NOMO-1 treated with DMSO at 0.1 percent for 48 hours (cell line): Measurements from ENCODE around the gene ANTXR1.
A peak's percentile ranks its signal among the peaks of the same experiment; 100 is the strongest.
"Not testable (repeated sequence)": the region's sequence is repeated elsewhere in the genome, so short reads cannot be mapped to it uniquely, and the experiment has no call there.

Source experiments
- DNase-seq: peaks from one replicate; lab custom pipeline; 2025; ENCODE audit not compliant: unreplicated experiment; lab: John Stamatoyannopoulos, UW

The ANTXR1 gene

DNA sequence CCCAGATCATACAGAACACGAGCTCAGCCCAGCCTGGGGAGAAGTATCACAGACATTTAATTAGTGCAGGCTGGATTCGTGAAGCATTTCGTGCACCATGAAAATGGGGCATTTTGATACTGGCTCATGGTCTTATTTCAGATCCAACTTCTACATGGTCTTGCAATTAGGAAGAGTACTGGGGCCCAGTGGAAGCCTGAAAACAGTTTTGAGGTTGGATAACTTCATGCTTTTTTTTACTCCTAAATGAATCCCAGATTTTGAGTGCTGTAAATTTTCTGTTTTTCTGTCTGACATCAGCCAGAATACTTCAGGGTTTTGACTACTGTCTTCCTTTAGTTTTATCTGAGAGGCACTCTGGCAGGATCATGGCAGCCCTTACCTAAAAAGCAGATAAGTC lies 213.9 kb downstream of the ANTXR1 start:
- DNase-seq = no peak

DNA sequence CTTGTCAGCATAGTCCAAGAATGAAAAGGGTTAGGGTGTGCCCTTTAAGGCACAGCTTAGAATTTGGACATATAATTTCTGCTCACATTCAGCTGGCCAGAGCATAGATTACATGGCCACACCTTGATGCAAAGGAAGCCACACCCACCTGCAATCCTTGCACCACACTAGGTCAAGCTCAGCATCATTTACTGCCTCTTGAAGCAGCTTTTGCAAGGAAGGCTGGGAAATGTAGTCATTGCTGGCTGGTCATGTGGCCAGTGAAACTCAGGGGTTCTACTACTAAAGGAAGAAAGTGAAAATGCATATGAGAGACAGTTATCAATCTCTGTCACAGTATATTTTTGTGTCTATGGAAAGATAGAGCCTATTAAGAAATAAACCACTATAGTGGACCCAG lies 214.7 kb downstream of the ANTXR1 start:
- DNase-seq = no peak

DNA sequence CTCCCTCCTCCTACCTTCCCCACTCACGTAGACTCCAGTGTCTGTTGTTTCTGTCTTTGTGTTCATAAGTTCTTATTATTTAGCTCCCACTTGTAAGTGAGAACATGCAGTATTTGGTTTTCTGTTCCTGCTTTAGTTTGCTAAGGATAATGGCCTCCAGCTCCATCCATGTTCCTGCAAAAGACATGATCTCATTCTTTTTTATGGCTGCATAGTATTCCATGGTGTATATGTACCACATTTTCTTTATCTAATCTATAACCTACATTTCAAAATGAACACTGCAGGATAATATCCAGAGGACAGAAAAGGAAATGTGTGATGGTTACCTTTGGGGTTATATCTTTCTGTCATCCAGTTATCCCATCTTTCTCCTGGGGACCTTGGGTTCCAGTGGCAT lies 218.0 kb downstream of the ANTXR1 start:
- not testable (repeated sequence) for DNase-seq

DNA sequence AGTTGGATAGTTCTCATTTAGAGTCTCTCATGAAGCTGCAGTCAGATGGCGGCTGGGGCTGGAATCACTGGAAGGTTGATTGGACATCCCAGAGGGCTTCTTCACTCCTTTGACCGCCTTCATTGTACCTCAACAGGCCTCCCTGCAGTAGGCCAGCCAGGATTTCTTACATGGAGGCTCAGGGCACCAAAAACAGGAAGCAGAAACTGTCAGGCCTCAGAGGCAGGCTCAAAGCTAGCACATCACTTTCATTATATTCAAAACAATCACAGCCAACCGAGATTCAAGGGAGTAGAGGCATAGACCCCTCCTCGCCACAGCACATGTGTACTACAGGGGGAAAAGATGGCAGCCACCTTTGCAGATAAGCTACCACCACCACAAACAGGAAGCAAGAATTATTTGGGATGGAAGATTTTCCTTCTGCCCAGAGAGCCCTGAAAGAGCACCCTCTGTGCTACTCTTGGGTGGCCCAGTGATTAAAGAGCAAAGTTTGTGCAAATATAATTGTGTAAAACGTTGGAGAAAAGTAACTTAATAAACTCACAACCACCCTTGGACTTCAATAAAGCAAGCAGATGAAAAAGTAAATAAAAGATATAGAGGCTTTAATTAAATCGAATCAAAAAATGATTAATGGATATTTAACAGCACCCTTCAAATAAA lies 218.8 kb downstream of the ANTXR1 start:
- DNase-seq = peak; percentile 51

DNA sequence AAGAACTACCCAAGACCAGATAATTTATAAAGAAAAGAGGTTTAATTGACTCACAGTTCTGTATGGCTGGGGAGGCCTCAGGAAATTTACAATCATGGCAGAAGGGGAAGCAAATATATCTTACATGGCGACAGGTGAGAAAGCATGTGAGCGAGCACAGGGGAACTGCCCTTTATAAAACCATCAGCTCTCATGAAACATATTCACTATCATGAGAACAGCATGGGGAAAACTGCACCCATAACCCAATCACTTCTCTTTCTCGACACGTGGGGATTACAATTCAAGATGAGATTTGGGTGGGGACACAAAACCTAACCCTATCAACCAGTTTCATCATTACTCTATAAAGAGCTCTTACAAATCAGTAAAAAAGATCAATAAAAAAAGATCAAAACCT lies 222.9 kb downstream of the ANTXR1 start:
- peak; percentile 4 for DNase-seq

DNA sequence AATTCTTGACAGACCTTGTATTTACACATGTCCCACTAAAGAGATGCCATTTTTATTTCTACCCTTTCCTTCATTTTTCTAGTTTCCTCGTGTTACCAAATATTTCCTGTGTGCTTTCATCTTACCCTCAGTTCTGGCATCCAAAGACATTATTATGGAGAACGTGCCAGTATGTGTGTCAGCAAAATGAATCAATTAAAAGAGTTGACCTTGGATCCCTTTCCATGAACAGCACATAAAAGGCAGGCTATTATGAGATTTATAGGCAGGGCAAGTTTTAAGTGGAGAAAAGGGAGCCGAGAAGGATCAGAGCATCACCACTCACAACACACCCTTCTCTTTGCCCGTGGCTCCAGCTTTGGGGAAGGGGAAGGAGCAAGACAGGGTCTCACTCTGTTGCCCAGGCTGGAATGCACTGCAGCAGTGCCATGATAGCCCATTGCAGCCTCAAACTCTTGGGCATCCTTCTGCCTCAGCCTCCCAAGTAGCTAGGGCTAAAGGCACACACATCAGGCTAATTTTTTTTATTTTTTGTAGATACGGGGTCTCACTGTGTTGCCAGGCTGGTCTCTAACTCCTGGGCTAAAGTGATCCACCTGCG lies 224.2 kb downstream of the ANTXR1 start:
- DNase-seq = no peak

DNA sequence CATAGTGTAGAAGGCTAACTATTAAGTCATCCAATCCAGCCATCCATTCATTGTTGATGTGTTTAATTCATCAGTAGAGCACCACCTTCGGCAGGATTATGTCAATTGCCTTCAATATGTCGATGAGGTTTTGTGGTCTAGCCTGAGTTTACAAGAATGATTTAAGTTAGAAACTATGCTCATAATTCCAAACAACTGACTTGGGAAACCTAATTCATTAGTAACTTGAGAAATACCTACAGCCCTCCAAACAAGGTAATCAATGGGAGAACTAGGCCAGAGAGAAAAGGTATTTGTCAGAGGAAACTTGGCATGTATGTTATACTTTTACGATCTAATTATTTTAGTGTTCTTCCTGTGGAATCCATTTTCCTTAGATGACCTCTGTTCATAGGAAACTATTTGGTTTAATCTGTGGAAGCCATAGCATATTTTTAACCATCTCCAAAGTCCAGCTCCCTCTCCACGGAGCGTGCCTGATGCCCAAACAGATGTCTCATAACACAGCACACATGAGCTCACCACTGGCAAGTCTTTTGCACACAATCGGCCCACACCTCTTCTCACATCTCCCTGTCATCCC lies 225.6 kb downstream of the ANTXR1 start:
- no peak for DNase-seq

DNA sequence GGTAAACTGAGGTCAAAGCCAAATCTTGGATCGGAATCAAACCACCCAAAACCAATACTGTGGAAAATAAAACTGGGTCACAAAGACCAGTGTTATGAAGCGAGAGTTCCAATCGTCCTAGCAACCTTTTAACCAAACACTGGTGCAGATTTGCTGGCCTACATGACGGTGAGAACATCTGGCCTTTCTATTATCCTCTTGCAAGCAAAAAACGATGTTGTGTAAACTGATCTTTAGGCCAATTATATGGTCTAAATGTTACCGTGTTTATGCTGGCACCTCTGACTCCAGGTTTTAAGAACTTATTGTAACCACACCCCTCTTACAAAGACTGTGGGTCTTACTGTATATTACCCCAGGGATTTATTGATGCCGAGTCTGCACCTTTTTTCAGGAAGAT lies 228.1 kb downstream of the ANTXR1 start:
- DNase-seq = no peak

DNA sequence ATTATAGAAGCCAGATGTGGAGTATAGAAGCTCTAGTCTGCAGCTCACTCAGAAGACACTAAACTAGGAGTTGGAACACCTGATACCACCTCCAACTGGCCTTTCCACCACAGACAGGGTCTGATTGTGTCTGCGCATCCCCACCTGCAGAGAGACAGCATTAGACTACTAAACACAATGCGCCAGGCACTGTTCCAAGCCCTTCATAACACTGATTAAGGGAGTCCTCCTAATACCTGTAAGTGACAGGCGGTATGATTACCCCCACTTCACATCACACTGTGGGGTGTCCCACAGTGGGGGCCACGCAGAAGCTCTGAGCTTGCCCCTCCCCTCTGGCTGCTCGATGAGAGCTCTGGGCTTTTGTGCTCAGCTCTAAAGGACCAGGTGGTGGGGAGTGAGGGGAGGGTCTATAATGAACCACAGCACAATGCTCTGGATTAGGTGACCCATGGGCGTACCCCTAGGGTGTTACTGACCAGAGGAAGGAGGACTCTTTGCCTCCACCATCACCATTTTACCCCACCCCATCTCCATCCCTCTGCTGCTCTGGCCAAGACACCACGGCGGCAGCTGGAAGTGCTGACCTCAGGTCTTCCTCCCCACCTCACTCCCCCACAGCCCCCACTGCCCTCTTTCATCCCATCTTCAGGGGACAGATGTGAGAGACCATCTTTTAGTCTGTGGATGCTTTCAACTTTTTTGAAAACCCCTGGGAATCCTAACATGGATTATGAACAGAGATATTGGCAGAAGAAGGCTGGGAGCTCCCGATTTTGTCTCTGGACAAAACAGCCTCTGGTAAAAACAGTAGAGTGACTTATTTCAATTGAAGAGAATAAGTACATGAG lies 228.9 kb downstream of the ANTXR1 start:
- no peak for DNase-seq

DNA sequence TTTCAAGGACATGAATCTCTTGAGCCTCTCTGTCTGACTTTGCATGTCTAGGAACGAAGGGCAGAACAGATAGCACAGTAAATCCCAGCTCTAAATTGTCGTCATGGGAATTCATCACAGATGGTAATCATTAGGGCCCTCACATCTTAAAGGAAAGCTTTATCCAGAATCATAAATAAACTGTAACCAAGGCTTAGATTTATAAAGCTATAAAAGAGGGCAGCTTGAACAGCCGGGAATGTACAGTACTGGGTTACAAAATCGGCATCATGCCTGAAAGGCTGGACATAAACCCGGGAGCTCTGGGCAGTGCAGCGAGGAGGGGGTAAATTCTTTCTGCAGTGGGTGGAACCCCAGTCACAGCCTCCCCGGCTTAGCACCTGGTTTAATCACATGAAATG lies 229.7 kb downstream of the ANTXR1 start:
- no peak for DNase-seq

DNA sequence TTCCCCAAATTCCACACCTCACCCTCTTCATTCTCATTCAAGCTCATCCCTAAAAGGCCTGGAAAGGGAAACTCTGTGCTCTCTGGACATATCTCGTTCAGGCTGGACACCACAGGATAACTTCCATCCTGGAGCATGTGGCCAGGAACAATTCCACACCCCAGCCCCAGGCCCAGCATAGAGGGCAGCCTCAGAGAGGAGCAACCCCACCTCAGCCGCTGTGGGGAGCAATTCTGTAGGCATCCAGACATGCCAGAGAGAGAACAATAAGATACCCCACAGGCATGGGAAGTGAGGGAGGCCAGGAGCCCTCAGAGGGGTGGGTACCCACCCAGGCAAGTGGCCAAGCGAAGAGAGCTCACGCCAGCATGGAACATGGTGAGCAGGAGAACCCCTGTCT lies 230.7 kb downstream of the ANTXR1 start:
- no peak for DNase-seq

DNA sequence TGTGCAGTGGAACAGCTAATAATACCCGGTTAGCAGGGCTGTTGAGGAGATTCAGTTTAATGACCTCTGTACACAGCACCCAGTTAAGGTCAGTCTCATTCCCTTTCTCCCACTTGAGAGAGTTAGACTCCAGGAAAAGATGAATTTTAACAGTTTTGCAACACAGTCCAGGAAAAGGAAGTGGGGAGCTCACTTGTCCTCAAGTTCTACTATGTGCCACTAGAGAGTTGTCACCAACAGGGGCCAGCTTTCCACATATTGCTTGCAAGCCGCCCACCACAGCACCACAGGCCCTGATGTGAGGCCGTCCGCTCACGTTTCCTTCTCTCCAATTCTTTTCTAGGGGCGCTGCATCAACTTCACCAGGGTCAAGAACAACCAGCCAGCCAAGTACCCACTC lies 231.9 kb downstream of the ANTXR1 start:
- no peak for DNase-seq

DNA sequence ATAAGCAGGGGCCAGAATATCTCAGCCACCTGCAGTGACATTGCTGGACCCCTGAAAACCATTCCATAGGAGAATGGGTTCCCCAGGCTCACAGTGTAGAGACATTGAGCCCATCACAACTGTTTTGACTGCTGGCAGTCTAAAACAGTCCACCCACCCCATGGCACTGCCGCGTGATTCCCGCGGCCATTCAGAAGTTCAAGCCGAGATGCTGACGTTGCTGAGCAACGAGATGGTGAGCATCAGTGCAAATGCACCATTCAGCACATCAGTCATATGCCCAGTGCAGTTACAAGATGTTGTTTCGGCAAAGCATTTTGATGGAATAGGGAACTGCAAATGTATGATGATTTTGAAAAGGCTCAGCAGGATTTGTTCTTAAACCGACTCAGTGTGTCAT lies 234.6 kb downstream of the ANTXR1 start:
- DNase-seq = no peak

DNA sequence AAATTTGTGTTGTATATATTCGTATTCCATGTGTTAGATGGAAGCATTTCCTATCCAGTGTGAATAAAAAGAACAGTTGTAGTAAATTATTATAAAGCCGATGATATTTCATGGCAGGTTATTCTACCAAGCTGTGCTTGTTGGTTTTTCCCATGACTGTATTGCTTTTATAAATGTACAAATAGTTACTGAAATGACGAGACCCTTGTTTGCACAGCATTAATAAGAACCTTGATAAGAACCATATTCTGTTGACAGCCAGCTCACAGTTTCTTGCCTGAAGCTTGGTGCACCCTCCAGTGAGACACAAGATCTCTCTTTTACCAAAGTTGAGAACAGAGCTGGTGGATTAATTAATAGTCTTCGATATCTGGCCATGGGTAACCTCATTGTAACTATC lies 235.3 kb downstream of the ANTXR1 start:
- DNase-seq = no peak

DNA sequence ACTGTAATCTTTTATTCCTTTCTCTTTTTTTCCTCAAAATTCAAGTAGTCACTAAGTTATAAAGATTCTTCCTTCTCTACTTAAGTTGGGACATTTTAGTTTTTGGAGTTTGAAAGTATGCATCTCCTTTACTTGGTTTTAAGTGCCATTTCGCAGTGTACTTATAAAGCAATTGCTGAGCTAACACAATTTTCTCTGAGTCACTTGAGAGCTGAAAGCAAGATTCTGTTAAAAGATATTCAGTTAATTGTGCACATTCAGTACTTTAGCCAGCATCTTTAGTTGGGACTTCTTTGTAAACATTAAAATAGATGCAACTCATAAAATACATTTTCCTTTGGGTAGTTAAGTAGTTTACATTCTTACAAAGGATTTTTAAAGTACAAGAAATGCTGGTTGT lies 238.0 kb downstream of the ANTXR1 start:
- DNase-seq = no peak

DNA sequence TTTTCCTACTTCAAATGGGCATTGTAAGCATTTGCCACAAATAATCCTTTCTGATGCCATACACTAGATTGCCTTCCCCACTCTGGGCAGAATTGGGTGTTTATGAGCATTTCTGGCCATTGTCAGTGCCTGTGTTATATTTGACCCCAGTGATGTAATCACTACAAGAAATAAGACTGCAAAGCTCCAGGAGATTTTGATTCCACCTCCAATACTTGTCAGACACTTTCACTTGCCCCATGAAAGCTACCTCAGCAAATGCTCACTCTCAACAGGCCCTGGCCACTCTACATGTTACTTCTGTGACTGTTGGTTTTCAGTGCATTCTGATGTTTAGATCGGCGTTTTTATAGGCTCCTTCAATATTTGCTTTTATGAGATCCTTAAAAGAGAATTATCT lies 239.0 kb downstream of the ANTXR1 start:
- DNase-seq = no peak

DNA sequence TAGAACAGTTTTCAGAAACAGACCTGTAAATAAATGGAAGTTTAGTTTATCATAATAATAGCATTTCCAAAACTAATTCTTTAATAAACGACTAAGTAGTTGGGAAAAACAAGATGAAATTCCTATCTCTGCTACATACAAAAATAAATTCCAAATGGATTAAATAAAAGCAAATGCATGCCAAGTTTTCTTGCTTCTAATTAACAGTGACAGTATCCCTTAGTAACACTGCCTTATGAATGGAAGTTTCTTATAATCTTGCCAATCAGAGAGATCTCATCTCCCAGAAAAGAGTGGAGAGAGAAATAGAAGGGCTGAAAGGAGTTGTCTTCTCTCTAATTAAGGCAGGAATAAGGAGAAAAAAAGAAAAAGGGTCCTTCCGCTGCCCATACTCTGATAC lies 240.1 kb downstream of the ANTXR1 start:
- DNase-seq = no peak

DNA sequence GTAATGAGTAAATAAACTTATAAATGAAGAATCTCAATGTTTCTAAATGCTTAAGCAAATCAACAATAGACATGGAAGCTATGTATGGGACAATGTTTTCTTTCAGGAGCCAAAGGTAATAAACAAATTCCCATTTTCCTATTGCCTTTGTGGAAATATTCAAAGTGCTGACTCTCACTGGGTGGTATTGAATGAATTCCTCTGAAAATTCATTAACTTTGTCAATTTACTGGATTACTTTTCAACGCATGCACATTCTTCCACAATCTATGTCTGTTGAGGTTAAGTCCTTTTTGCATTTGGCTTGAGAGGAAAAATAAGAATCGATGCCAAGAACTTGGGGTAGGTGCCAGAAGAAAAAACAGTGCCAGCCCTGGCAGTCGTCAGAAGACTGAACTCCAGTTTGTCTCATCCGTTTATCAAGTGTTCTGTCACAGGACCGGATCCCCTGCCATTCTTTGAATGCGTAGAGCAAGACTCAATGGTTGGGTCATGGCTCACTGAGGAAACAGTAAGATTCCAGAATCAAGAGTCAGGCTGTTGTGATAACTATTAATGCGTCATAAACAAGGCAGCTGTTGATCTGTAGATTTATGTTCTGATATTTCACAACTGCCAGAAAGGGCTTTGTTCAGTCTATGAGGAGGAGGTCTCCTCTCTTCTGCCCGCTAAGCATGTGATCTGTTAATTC lies 240.8 kb downstream of the ANTXR1 start:
- no peak for DNase-seq

DNA sequence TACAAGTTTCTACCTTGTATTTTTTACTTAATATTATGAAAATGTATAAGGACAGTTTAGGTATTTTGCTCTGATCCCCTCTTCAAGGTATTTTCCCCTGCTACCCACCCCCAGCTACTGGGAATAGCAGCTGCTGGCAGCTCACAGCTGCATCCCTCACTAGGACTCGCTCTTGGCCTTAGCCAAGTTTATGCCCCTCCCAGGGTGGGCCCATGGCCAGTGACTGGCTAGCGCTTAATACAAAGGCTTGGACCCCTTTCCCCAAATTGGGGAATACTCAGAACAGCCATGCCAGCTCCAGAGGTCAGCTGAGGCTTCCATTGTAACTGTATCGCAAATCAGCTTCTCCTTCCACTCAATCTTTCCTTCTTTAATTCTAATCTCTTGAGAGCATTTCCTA lies 242.8 kb downstream of the ANTXR1 start:
- DNase-seq = no peak

DNA sequence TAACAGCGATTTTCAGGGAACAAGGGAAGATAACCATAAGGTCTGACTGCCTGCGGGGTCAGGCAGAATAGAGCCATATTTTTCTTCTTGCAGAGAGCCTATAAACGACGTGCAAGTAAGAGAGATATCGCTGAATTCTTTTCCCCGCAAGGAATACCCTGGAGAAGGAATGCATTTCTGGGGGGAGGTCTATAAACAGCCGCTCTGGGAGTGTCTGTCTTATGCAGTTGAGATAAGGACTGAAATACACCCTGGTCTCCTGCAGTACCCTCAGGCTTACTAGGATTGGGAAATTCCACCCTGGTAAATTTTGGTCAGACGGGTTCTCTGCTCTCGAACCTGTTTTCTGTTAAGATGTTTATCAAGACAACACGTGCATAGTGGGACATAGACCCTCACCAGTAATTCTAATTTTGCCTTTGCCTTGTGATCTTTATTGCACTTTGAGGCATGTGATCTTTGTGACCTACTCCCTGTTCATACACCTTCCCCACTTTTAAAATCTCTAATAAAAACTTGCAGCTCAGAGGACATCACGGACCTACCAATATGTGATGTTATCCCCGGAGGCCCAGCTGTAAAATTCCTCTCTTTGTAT lies 247.1 kb downstream of the ANTXR1 start:
- not testable (repeated sequence) for DNase-seq

DNA sequence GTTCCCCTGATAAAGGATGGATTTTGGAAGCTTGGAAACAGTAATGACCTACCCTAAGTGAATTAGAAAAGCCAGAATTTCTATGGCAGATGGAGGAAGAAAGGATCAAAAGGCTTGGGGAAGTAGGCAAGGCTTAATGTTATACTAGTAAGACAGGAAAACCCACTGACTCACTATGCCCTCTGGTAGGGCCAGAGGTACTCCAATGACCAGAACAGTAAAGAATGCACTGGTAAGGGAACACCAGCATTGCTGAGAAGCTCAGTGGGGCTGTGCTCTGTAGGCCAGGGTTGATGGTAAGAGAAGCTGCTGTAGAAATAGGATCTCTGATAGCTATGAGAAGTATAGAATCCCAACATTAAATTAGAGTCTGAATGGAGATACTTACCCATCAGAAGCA lies 247.7 kb downstream of the ANTXR1 start:
- DNase-seq = no peak
